ENCODE results near the gene COL8A1. TPM values are rescaled to one million over a fixed set of nuclear protein-coding genes. Genes with fewer than 3 reads are reported as not detected.

The COL8A1 gene
- total RNA-seq, 1 experiment from 2014 or later: 112 TPM

- ChIA-PET CTCF (interaction anchor here (0.5 to 13.3 kb wide), 12 partner anchors 9 to 756 kb away, joined by 3 to 139 read pairs (median 4); partner anchors contain the start of gene CMSS1), POLR2A (interaction anchor here (0.6 to 2.6 kb wide), 3 partner anchors 12 to 426 kb away, joined by 3 to 10 read pairs (median 4); partner anchors contain the start of gene TBC1D23)
- no TSS peak for BruUV-seq (replicated peaks)
- no peak for DNase-seq (ENCODE audit: unreplicated experiment)
- no peaks in the 10 kb centered on the region for H3K9me3 Mint-ChIP-seq (ENCODE audit: unreplicated experiment)
- peaks cover 5% of the 10 kb centered on the region for H3K4me1 Mint-ChIP-seq (ENCODE audit: insufficient read depth, unreplicated experiment)
- TF ChIP-seq CTCF (IDR thresholded peaks at IDR 0.05; ENCODE audit: unreplicated experiment): no peak
- H3K4me3 Mint-ChIP-seq (ENCODE audit: unreplicated experiment): no peak overlapping the region
- no peak overlapping the region for H3K27ac Mint-ChIP-seq (ENCODE audit: low read depth, unreplicated experiment)
- no peaks in the 10 kb centered on the region for H3K36me3 Mint-ChIP-seq (ENCODE audit: insufficient read depth, unreplicated experiment)
- H3K27me3 Mint-ChIP-seq (ENCODE audit: insufficient read depth, unreplicated experiment): no peaks in the 10 kb centered on the region
- intact Hi-C loops (cut with micrococcal nuclease): no loop called here
These were observed 196.0 kb downstream of the COL8A1 start for GRCh38 chr3:99834211-99834957.

- BruUV-seq (replicated peaks): no TSS peak
- DNase-seq (ENCODE audit: unreplicated experiment): no peak
- no peak for TF ChIP-seq CTCF (IDR thresholded peaks at IDR 0.05; ENCODE audit: unreplicated experiment)
- POLR2A ChIA-PET: interaction anchor here (0.8 to 1.9 kb wide), 2 partner anchors 146 to 424 kb away, joined by 3 to 5 read pairs; partner anchors contain the start of gene TBC1D23
- intact Hi-C loops (cut with micrococcal nuclease): no loop called here
- Mint-ChIP-seq H3K4me1 (ENCODE audit: insufficient read depth, unreplicated experiment) (peaks cover 5% of the 10 kb centered on the region), H3K27me3 (ENCODE audit: insufficient read depth, unreplicated experiment) (no peaks in the 10 kb centered on the region), H3K36me3 (ENCODE audit: insufficient read depth, unreplicated experiment) (no peaks in the 10 kb centered on the region), H3K9me3 (ENCODE audit: unreplicated experiment) (no peaks in the 10 kb centered on the region), H3K27ac (ENCODE audit: low read depth, unreplicated experiment) (no peak overlapping the region), H3K4me3 (ENCODE audit: unreplicated experiment) (no peak overlapping the region)
- CTCF ChIA-PET: interaction anchor here (0.6 to 2.0 kb wide), 3 partner anchors 130 to 524 kb away, joined by 3 to 5 read pairs (median 4); no protein-coding TSS in a partner anchor
These were observed 198.3 kb downstream of the COL8A1 start for GRCh38 chr3:99836681-99837080.

GRCh38 chr3:99837715-99838114, 199.3 kb downstream of the COL8A1 start:
- Mint-ChIP-seq H3K9me3 (ENCODE audit: unreplicated experiment) (no peaks in the 10 kb centered on the region), H3K4me3 (ENCODE audit: unreplicated experiment) (no peak overlapping the region), H3K4me1 (ENCODE audit: insufficient read depth, unreplicated experiment) (peaks cover 5% of the 10 kb centered on the region), H3K27me3 (ENCODE audit: insufficient read depth, unreplicated experiment) (no peaks in the 10 kb centered on the region), H3K27ac (ENCODE audit: low read depth, unreplicated experiment) (no peak overlapping the region), H3K36me3 (ENCODE audit: insufficient read depth, unreplicated experiment) (no peaks in the 10 kb centered on the region)
- POLR2A ChIA-PET: interaction anchor here (0.8 to 1.9 kb wide), 2 partner anchors 423 to 559 kb away, joined by 4 to 5 read pairs; partner anchors contain the start of gene TBC1D23
- BruUV-seq (replicated peaks): no TSS peak
- DNase-seq (ENCODE audit: unreplicated experiment): no peak
- TF ChIP-seq CTCF (IDR thresholded peaks at IDR 0.05; ENCODE audit: unreplicated experiment): no peak
- intact Hi-C loops (cut with micrococcal nuclease): no loop called here
- CTCF ChIA-PET: interaction anchor here (0.6 to 2.0 kb wide), 5 partner anchors 247 to 523 kb away, joined by 3 to 5 read pairs (median 3); partner anchors contain the start of gene TBC1D23

- BruUV-seq (replicated peaks): no TSS peak
- Mint-ChIP-seq H3K36me3 (ENCODE audit: insufficient read depth, unreplicated experiment) (no peaks in the 10 kb centered on the region), H3K27ac (ENCODE audit: low read depth, unreplicated experiment) (no peak overlapping the region), H3K9me3 (ENCODE audit: unreplicated experiment) (no peaks in the 10 kb centered on the region), H3K27me3 (ENCODE audit: insufficient read depth, unreplicated experiment) (no peaks in the 10 kb centered on the region), H3K4me3 (ENCODE audit: unreplicated experiment) (no peak overlapping the region), H3K4me1 (ENCODE audit: insufficient read depth, unreplicated experiment) (no peaks in the 10 kb centered on the region)
- CTCF ChIA-PET: interaction anchor here (0.6 to 3.2 kb wide), 11 partner anchors 10 to 424 kb away, joined by 3 to 20 read pairs (median 4); no protein-coding TSS in a partner anchor
- POLR2A ChIA-PET: interaction anchor here (0.5 to 1.1 kb wide), 3 partner anchors 11 to 422 kb away, joined by 3 to 5 read pairs (median 4); partner anchors contain the start of gene TBC1D23
- intact Hi-C loops (cut with micrococcal nuclease): no loop called here
- DNase-seq (ENCODE audit: unreplicated experiment): no peak
- no peak for TF ChIP-seq CTCF (IDR thresholded peaks at IDR 0.05; ENCODE audit: unreplicated experiment)
These were observed 200.4 kb downstream of the COL8A1 start for GRCh38 chr3:99838755-99839154.
